ENCODE data around the gene CCNYL1. TPM values are rescaled to one million over a fixed set of nuclear protein-coding genes. Genes with fewer than 3 reads are reported as not detected.

The CCNYL1 gene
- total RNA-seq, 1 experiment from 2014 or later = 21.8 TPM

- no peaks in the 10 kb centered on the region for H3K27me3 ChIP-seq (ENCODE audit: insufficient read depth, low read depth)
- BruUV-seq (replicated peaks) = no TSS peak
- H3K79me2 ChIP-seq (ENCODE audit: low read depth) = 0 out of 2 replicates have a peak, but pooled peaks cover 14% of the 10 kb centered on the region
- POLR2A ChIA-PET (ENCODE audit: unreplicated experiment) = no interaction called here
- CTCF ChIA-PET = no interaction called here
- H3K36me3 ChIP-seq (ENCODE audit: low read depth) = no peaks in the 10 kb centered on the region
- H4K20me1 ChIP-seq (ENCODE audit: insufficient read depth) = no peaks in the 10 kb centered on the region
- no peak for DNase-seq
- no peak overlapping the region for H3K27ac ChIP-seq
- intact Hi-C loops (cut with micrococcal nuclease; ENCODE audit: unreplicated experiment) = loop anchor here (2.0 kb wide), 1 partner anchor 76 kb away; no protein-coding TSS in a partner anchor
- H3K4me1 ChIP-seq (replicated peaks; ENCODE audit: insufficient read depth) = peaks cover 15% of the 10 kb centered on the region
- H3K4me2 ChIP-seq = peak overlapping the region; percentile 87
- H3F3A ChIP-seq (ENCODE audit: insufficient read depth, low read depth) = 0 out of 2 replicates have a peak, but pooled peaks cover 3% of the 10 kb centered on the region
- TF ChIP-seq EZH2 (IDR thresholded peaks at IDR 0.05; ENCODE audit: low read depth) = no peak
- no peaks in the 10 kb centered on the region for H3K9me2 ChIP-seq (ENCODE audit: insufficient read depth)
- no peak overlapping the region; the same call in 1 of the 2 replicates for H3K4me3 ChIP-seq
- no peak overlapping the region for H2AFZ ChIP-seq
- H3K9me3 ChIP-seq (ENCODE audit: insufficient read depth, low read depth) = no peaks in the 10 kb centered on the region
Measured at GRCh38 chr2:207770602-207771404, 59.4 kb downstream of the CCNYL1 start.

- CTCF ChIA-PET = no interaction called here
- peaks cover 10% of the 10 kb centered on the region for H3K4me1 ChIP-seq (replicated peaks; ENCODE audit: insufficient read depth)
Measured at GRCh38 chr2:207771421-207771820, 60.0 kb downstream of the CCNYL1 start.

GRCh38 chr2:207772081-207772843 is 60.8 kb downstream of the CCNYL1 start:
- DNase-seq = no peak

More at GRCh38 chr2:207771421-207771820, 60.0 kb downstream of the CCNYL1 start:
- H3K4me2 ChIP-seq = no peak overlapping the region
- no peaks in the 10 kb centered on the region for H3K36me3 ChIP-seq (ENCODE audit: low read depth)
- intact Hi-C loops (cut with micrococcal nuclease; ENCODE audit: unreplicated experiment) = loop anchor here (2.0 kb wide), 1 partner anchor 75 kb away; no protein-coding TSS in a partner anchor
- no peak overlapping the region for H3K4me3 ChIP-seq
- no peaks in the 10 kb centered on the region for H3K9me2 ChIP-seq (ENCODE audit: insufficient read depth)
- H2AFZ ChIP-seq = no peak overlapping the region
- TF ChIP-seq EZH2 (IDR thresholded peaks at IDR 0.05; ENCODE audit: low read depth) = no peak
- TF ChIP-seq CTCF (conservative IDR thresholded peaks at IDR 0.05) = no peak
- no peaks in the 10 kb centered on the region for H4K20me1 ChIP-seq (ENCODE audit: insufficient read depth)
- 0 out of 2 replicates have a peak, but pooled peaks cover 3% of the 10 kb centered on the region for H3F3A ChIP-seq (ENCODE audit: insufficient read depth, low read depth)
- no peak for DNase-seq
- H3K9me3 ChIP-seq (ENCODE audit: insufficient read depth, low read depth) = no peaks in the 10 kb centered on the region
- no peaks in the 10 kb centered on the region for H3K27me3 ChIP-seq (ENCODE audit: insufficient read depth, low read depth)
- 0 out of 2 replicates have a peak, but pooled peaks cover 10% of the 10 kb centered on the region for H3K79me2 ChIP-seq (ENCODE audit: low read depth)
- POLR2A ChIA-PET (ENCODE audit: unreplicated experiment) = no interaction called here
- no peak overlapping the region for H3K27ac ChIP-seq
- BruUV-seq (replicated peaks) = no TSS peak

More at GRCh38 chr2:207772081-207772843, 60.8 kb downstream of the CCNYL1 start:
- H2AFZ ChIP-seq = no peak overlapping the region
- H3K36me3 ChIP-seq (ENCODE audit: low read depth) = no peaks in the 10 kb centered on the region
- 0 out of 2 replicates have a peak, but pooled peaks cover 3% of the 10 kb centered on the region for H3F3A ChIP-seq (ENCODE audit: insufficient read depth, low read depth)
- BruUV-seq (replicated peaks) = no TSS peak
- intact Hi-C loops (cut with micrococcal nuclease; ENCODE audit: unreplicated experiment) = no loop called here
- H3K27ac ChIP-seq = no peak overlapping the region
- no peak overlapping the region for H3K4me3 ChIP-seq
- peaks cover 8% of the 10 kb centered on the region; the same call in 1 of the 2 replicates for H3K4me1 ChIP-seq (replicated peaks; ENCODE audit: insufficient read depth)
- ChIA-PET CTCF (no interaction called here), POLR2A (ENCODE audit: unreplicated experiment) (no interaction called here)
- TF ChIP-seq EZH2 (IDR thresholded peaks at IDR 0.05; ENCODE audit: low read depth) (no peak), CTCF (conservative IDR thresholded peaks at IDR 0.05) (no peak)
- 0 out of 2 replicates have a peak, but pooled peaks cover 8% of the 10 kb centered on the region for H3K79me2 ChIP-seq (ENCODE audit: low read depth)
- H3K4me2 ChIP-seq = no peak overlapping the region
- no peaks in the 10 kb centered on the region for H3K9me3 ChIP-seq (ENCODE audit: insufficient read depth, low read depth)
- no peaks in the 10 kb centered on the region for H3K27me3 ChIP-seq (ENCODE audit: insufficient read depth, low read depth)
- H3K9me2 ChIP-seq (ENCODE audit: insufficient read depth) = no peaks in the 10 kb centered on the region
- H4K20me1 ChIP-seq (ENCODE audit: insufficient read depth) = no peaks in the 10 kb centered on the region

Measured in PC-9 (cell line).